CD4-positive, alpha-beta T cell (primary cell): ENCODE results near the gene S100A16. TPM values are rescaled to one million over a fixed set of nuclear protein-coding genes. Genes with fewer than 3 reads are reported as not detected.

Source experiments
- ATAC-seq: fragments of 200-7000 bp; cut with Tn5 transposase; one replicate; pipeline ENCODE4 v1.10.0; 2022; ENCODE audit warnings: mild to moderate bottlenecking; ENCODE audit not compliant: poor library complexity
- CTCF ChIA-PET: fragments of 350-600 bp; sonication (Branson Sonifier 250); formaldehyde crosslinking; loops from one replicate; lab custom pipeline; 2021; ENCODE audit warnings: antibody characterized with exemption, inconsistent platforms; lab: Charles Lee
- POLR2A ChIA-PET: fragments of 350-600 bp; sonication (Branson Sonifier 250); formaldehyde crosslinking; loops from one replicate; lab custom pipeline; 2021; ENCODE audit warnings: antibody characterized with exemption, inconsistent platforms; lab: Charles Lee
- DNase-seq, 14 experiments: peaks; one replicate each; pipeline ENCODE4 v3.0.0-alpha.2; 2013 to 2020; ENCODE audit warnings: mixed read lengths in 2 of 14
- H3K27ac ChIP-seq, 2 donors: one replicate each; pipeline versions ENCODE4 v1.5.1 to v1.7.0; 2013; ENCODE audit warnings: low read length in 2 of 2, low read depth in 1 of 2, mild to moderate bottlenecking in 1 of 2
- H3K27me3 ChIP-seq, 2 experiments: 1 replicate in 1 of 2; 2 replicates in 1 of 2; pipeline versions ENCODE4 v1.6.1 to v1.7.0; 2013; ENCODE audit warnings: low read length in 2 of 2, control low read depth in 1 of 2, mild to moderate bottlenecking in 1 of 2, moderate library complexity in 1 of 2; ENCODE audit not compliant: insufficient read depth in 2 of 2, control insufficient read depth in 1 of 2
- H3K36me3 ChIP-seq: one replicate; pipeline ENCODE4 v1.6.1; 2013; ENCODE audit warnings: low read length, control low read depth; ENCODE audit not compliant: insufficient read depth
- H3K4me1 ChIP-seq: one replicate; pipeline ENCODE4 v1.6.1; 2013; ENCODE audit warnings: low read length, control low read depth; ENCODE audit not compliant: insufficient read depth
- H3K4me3 ChIP-seq: one replicate; pipeline ENCODE4 v1.5.1; 2013; ENCODE audit warnings: mild to moderate bottlenecking, low read length, moderate library complexity
- H3K9me3 ChIP-seq, 2 experiments: 1 replicate in 1 of 2; 2 replicates in 1 of 2; pipeline versions ENCODE4 v1.6.1 to v1.7.0; 2013; ENCODE audit warnings: low read length in 2 of 2, mild to moderate bottlenecking in 2 of 2, control low read depth in 1 of 2, moderate library complexity in 1 of 2; ENCODE audit not compliant: control insufficient read depth in 1 of 2, insufficient read depth in 1 of 2
- H3K27ac Mint-ChIP-seq: one replicate; pipeline ENCODE4 v1.8.0; 2020; ENCODE audit warnings: mixed read lengths
- H3K27me3 Mint-ChIP-seq: one replicate; pipeline ENCODE4 v1.8.0; 2021; ENCODE audit warnings: mixed read lengths
- H3K36me3 Mint-ChIP-seq: one replicate; pipeline ENCODE4 v1.8.0; 2021; ENCODE audit warnings: low read depth, mixed read lengths
- H3K4me1 Mint-ChIP-seq: one replicate; pipeline ENCODE4 v1.8.0; 2021; ENCODE audit warnings: low read depth, mixed read lengths
- H3K4me3 Mint-ChIP-seq: one replicate; pipeline ENCODE4 v1.8.0; 2020; ENCODE audit warnings: mild to moderate bottlenecking, mixed read lengths
- H3K9me3 Mint-ChIP-seq: one replicate; pipeline ENCODE4 v1.8.0; 2020; ENCODE audit warnings: mixed read lengths
- intact Hi-C, 2 experiments: fragments of 100-400 bp; cut with DNase I in 1 of 2; cut with micrococcal nuclease in 1 of 2; formaldehyde crosslinking; loops; one replicate each; pipeline versions ENCODE4 v1.15.1 to v1.9.0; 2023 to 2025; cut with DNase I, micrococcal nuclease
- total RNA-seq, 174 experiments: library from RNA in 2 of 174; stranded (reverse) in 2 of 174; gene quantifications; one replicate each; pipeline ENCODE4 v1.2.3 and lab custom pipeline; 2021 to 2026
- TF ChIP-seq, protein P1 (sequence below): fragments of 200-600 bp; IDR thresholded peaks from one replicate; pipeline ENCODE4 v1.8.0; 2022; ENCODE audit warnings: antibody characterized with exemption, mild to moderate bottlenecking

Gene S100A16
- total RNA-seq, 2 experiments from 2014 or later: not detected

GRCh38 chr1:153557877-153558276 is 55.1 kb downstream of the S100A16 start:
- POLR2A ChIA-PET: interaction anchor here (0.7 to 1.0 kb wide), 2 partner anchors 11 to 12 kb away, joined by 3 read pairs; partner anchors contain the start of gene S100A4
- no peak overlapping the region for H3K27ac Mint-ChIP-seq
- Histone ChIP-seq H3K27ac (no peak overlapping the region), H3K36me3 (no peaks in the 10 kb centered on the region), H3K9me3 (no peaks in the 10 kb centered on the region), H3K4me3 (no peak overlapping the region), H3K4me1 (peaks cover 3% of the 10 kb centered on the region), H3K27me3 (no peaks in the 10 kb centered on the region)
- H3K4me3 Mint-ChIP-seq: no peak overlapping the region
- H3K36me3 Mint-ChIP-seq: no peaks in the 10 kb centered on the region
- CTCF ChIA-PET: interaction anchor here (0.6 kb wide), 1 partner anchor 38 kb away, joined by 5 read pairs; no protein-coding TSS in a partner anchor
- DNase-seq: no peak
- ATAC-seq: no peak
- H3K27me3 Mint-ChIP-seq: no peaks in the 10 kb centered on the region
- no peaks in the 10 kb centered on the region for H3K4me1 Mint-ChIP-seq
- no peaks in the 10 kb centered on the region for H3K9me3 Mint-ChIP-seq
- TF ChIP-seq, protein P1, sequence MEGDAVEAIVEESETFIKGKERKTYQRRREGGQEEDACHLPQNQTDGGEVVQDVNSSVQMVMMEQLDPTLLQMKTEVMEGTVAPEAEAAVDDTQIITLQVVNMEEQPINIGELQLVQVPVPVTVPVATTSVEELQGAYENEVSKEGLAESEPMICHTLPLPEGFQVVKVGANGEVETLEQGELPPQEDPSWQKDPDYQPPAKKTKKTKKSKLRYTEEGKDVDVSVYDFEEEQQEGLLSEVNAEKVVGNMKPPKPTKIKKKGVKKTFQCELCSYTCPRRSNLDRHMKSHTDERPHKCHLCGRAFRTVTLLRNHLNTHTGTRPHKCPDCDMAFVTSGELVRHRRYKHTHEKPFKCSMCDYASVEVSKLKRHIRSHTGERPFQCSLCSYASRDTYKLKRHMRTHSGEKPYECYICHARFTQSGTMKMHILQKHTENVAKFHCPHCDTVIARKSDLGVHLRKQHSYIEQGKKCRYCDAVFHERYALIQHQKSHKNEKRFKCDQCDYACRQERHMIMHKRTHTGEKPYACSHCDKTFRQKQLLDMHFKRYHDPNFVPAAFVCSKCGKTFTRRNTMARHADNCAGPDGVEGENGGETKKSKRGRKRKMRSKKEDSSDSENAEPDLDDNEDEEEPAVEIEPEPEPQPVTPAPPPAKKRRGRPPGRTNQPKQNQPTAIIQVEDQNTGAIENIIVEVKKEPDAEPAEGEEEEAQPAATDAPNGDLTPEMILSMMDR: no peak
- intact Hi-C loops: no loop called here

Other genes starting within 250 kb of the S100A16 start
- gene S100A12, start 237.5 kb downstream of the S100A16 start, total RNA-seq: 1 to 10 TPM; 4.0 to 5.5 TPM
- gene S100A8, start 222.1 kb downstream of the S100A16 start, total RNA-seq: 10 to 100 TPM; 21.0 to 23.8 TPM
- gene S100A7A, start 196.6 kb downstream of the S100A16 start, total RNA-seq: not detected
- gene S100A7, start 152.5 kb downstream of the S100A16 start, total RNA-seq: not detected
- gene S100A6, start 77.1 kb downstream of the S100A16 start, total RNA-seq: 100 to 1,000 TPM; 172 to 175 TPM
- gene S100A5, start 72.2 kb downstream of the S100A16 start, total RNA-seq: 1 to 10 TPM in 1 of 2 experiments, under 1 TPM in 1; 0.80 to 1.3 TPM
- gene S100A4, start 67.3 kb downstream of the S100A16 start, total RNA-seq: 100 to 1,000 TPM; 297 to 299 TPM
- gene S100A3, start 63.9 kb downstream of the S100A16 start, total RNA-seq: not detected
- gene S100A2, start 47.3 kb downstream of the S100A16 start, total RNA-seq: not detected
- not detected for gene S100A14, start 3.2 kb upstream of the S100A16 start, total RNA-seq
- 1 to 10 TPM; 2.1 to 2.8 TPM for gene S100A13, start 14.4 kb upstream of the S100A16 start, total RNA-seq
- gene S100A1, start 15.3 kb upstream of the S100A16 start, total RNA-seq: not detected
- gene CHTOP, start 20.9 kb upstream of the S100A16 start, total RNA-seq: 100 to 1,000 TPM in 1 of 2 experiments, 10 to 100 TPM in 1; 97.1 to 102 TPM
- gene SNAPIN, start 45.6 kb upstream of the S100A16 start, total RNA-seq: 1 to 10 TPM; 7.2 to 7.3 TPM
- gene ILF2, start 57.9 kb upstream of the S100A16 start, total RNA-seq: 100 to 1,000 TPM; 140 to 147 TPM
- not detected for gene NPR1, start 65.6 kb upstream of the S100A16 start, total RNA-seq
- gene INTS3, start 114.9 kb upstream of the S100A16 start, total RNA-seq: 10 to 100 TPM; 24.9 to 27.4 TPM
- 1 to 10 TPM; 3.8 to 4.4 TPM for gene SLC27A3, start 162.3 kb upstream of the S100A16 start, total RNA-seq